HG03039 (cell line): ENCODE results near the gene ZKSCAN1.

Experiments used
- ATAC-seq: cut with Tn5 transposase; IDR thresholded peaks from one replicate; pipeline ENCODE4 v1.9.1; 2021; ENCODE audit warnings: mild to moderate bottlenecking, moderate library complexity; ENCODE audit not compliant: unreplicated experiment

The ZKSCAN1 gene

DNA sequence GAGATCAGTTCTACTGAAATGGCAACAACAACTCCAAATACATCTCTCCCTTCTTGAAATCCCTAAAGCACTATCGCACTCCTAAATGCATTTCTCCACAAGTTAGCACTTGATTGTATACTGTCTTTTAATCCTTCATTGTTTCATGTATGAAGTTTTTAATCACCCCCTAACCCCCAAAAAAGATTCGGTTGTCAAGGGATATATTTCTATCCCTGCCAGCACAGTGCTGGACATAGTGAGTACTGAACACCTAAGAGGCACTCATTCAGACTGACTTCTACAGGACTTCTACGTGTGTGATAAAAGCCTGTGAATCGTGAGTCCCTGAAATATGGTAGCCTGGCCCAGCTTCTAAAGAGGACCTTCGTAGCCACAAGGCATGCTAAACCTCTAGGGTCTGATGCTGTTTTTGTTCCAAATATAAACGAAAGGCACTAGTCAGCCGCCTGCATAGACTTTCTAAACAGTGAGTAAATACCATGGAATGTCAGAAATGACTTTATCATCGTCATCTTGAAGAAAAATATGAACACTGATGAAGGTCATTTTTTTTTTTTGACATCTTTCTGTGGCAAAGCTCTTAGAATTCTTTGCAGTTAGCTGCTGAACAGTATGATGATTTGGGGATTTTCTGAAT, 19.6 kb downstream of the ZKSCAN1 start:
- ATAC-seq: no peak

DNA sequence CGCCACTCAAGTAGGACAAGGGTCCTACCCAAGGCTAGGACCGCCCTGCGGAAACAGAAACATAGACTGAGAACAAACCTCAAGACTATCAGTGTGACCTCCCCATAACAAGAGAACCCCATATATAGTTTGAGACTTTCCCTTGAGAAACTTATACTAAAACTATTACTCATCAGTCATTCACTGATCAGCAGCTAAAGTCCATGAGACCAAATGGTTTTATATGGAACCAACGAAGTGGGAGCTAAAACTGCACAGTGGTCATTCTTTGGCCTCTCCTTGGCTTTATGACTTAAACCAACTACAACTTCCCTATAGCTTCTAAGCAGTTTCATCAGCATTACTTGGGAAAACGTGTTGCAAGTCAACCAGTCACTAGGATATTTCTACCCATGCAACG, 20.5 kb downstream of the ZKSCAN1 start:
- no peak for ATAC-seq

DNA sequence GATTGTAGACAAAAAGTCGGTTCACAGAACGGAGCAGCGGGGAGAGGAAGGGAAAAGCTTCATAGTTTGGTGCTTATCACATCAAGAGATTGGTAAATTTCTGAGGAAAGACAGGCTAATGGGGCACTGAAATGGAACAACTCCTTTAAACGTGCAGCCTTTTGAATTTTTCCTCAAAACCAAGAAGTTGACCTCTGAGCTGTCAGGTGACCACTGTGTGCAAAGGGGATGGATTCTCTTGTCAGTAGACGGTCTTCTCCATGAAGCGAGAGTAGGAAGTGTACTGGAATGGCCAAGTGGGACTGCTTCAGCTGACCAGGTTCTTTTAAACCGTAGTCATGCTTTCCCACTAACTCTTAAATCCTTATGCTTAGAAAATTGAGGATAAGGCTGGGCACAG, 22.9 kb downstream of the ZKSCAN1 start:
- ATAC-seq: no peak

DNA sequence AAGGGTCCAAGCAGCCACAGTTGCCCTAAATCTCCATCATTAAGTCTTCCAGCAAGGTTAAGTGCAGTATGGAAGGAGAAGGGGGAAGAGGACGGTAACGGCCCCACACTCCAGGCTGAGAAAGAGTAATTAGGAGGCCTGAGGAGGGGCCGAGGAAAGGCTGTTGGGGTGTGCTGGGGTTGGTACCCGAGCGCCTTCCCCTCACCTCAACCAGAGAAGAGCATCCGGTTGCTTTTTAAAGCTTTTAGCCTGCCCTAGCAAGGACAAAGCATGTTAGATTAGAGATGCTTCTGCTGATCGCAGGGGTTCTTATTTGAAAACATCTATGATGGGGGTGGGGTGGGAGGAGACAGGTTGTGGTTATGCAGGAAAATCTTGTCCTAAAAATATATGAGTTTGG, 25.2 kb downstream of the ZKSCAN1 start:
- ATAC-seq: no peak

DNA sequence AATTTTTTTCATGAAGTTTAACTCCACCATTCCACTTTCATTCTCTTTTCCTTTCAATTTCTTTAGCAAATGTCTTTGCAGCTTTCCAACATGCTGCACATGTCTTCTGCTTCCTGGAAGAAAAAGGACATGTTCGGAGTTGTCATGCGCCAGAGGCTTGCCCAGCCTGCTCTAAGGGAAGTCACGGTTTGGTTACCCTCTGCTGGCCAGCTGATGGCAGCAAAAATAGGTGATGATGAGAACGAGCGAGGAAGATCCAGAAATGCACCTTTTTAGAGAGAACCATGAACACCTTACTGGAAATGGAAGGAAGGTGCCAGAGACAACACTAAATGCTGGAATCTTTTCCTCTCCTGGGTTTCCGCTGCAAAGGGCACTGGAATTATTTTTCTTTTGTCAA, 29.3 kb downstream of the ZKSCAN1 start:
- ATAC-seq: no peak

DNA sequence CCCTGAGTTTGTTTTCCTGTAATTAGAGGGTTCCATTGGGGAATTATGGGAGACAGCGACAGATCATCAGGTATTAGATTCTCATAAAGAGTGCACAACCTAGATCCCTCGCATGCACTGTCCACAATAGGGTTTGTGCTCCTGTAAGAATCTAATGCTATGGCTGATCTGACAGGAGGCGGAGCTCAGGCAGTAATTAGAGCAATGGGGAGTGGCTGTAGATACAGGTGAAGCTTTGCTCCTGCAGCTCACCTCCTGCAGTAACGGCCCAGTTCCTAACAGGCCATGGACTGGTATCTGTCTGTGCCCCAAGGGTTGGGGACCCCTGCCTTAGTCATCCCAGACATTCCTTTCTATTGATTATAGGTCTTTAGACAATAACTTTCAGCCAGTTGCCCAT, 33.3 kb downstream of the ZKSCAN1 start:
- ATAC-seq: no peak

DNA sequence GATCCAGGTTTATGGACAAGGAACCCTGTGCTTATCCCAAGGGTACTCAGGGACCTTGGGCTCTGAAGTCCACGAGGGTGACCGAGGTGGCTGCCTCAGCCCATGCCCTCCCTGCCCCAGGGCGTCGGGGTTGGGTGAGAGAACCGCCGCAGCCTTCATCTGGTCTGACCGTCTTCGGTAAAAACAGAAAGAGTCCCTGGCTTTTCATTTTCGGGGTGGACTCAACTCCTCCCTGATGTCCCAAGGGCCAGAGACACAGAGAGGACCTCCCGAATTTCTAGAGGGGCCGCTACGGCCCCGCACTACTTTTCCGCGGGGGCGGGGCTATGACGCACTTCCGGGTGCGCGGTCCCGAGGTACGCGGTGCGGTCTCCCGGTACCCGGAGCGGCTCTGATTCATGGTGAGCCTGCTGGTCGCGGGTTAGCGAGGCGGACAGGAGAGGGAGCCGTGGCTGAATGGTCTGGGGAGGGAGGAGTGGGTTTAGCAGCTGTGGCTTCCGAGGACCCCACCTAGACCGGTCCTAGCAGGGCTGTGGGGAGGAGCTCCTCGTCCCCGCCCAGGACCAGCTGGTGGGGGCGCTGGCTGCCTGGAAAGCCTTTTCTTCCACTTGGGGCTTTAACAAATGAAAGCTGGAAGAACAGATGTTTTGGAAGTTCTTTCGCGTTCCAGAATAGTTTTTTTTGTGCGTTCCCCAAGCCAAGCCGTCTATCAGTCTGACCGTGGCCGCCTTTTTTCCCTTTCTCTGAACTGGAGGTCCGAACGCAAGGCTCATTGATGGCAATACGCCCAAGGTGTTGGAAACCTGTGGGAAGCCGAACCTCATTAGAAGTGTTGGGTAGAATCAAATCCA, 34.3 kb downstream of the ZKSCAN1 start, which contains the start of gene ZSCAN21:
ZSCAN21 (plus strand) TSS at position 334 of the 851 bp plus-strand sequence. CDS start 7,233 bp downstream, outside the sequence.
- peak; percentile 83 for ATAC-seq

DNA sequence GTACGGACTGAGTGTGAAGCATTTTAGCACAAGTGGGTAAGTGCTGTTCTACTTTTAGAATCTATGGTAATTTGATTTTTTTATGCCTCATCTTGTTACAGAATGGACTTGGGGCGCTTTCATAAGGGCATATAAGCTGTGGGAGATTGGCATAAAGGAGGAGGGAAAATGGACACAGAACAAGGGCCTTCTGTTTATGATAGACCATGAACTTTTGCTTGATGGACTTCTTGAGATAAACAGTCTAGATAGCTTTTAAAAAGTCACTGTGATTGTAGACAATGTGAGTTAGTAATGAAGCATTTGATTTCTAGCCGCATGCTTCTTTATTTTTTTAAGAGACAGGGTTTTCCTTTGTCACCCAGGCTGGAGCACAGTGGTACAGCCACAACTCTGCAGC, 36.2 kb downstream of the ZKSCAN1 start:
- ATAC-seq: no peak

DNA sequence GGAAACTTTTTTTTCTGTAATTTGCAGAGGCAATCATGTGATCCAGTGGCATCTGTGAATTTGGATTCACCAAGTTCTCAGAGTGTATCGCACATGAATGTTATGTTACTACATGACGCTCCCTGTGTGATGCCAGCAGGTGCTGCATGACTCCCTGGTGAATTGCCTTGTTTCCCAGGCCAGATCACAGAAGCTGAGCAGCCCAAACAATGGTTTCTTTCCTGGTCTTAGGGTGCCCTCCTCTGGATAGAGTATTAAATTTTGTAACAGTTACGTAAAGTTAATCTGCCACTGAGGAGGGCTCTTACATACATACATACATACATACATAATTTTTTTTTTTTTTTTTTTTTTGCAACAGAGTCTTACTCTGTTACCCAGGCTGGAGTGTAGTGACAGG, 37.8 kb downstream of the ZKSCAN1 start:
- ATAC-seq: no peak

DNA sequence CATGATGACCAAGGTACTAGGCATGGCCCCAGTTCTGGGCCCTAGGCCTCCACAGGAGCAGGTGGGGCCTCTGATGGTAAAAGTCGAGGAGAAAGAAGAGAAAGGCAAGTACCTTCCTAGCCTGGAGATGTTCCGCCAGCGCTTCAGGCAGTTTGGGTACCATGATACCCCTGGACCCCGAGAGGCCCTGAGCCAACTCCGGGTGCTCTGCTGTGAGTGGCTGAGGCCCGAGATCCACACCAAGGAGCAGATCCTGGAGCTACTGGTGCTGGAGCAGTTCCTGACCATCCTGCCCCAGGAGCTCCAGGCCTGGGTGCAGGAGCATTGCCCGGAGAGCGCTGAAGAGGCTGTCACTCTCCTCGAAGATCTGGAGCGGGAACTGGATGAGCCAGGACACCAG, 41.6 kb downstream of the ZKSCAN1 start:
- ATAC-seq: no peak

DNA sequence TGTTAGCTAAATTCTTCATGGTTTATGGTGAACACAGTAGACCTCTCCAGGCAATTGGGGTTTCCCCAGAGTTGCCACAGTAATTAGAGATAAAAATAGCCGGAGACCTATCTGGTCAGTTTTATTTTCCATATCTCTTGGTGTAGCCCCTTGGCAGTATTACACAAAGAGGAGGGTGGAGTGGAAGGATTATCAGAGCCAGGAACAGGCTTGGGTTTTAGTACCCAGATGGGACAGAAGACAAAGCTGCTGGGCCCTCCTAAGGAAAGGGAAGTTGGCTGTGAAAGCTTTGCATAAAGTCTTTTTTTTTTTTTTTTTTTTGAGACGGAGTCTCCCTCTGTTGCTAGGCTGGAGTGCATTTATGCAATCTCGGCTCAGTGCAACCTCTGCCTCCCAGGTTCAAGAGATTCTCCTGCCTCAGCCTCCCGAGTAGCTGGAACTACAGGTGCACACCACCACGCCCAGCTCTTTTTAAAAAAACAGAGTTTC, 43.9 kb downstream of the ZKSCAN1 start:
- no peak for ATAC-seq

DNA sequence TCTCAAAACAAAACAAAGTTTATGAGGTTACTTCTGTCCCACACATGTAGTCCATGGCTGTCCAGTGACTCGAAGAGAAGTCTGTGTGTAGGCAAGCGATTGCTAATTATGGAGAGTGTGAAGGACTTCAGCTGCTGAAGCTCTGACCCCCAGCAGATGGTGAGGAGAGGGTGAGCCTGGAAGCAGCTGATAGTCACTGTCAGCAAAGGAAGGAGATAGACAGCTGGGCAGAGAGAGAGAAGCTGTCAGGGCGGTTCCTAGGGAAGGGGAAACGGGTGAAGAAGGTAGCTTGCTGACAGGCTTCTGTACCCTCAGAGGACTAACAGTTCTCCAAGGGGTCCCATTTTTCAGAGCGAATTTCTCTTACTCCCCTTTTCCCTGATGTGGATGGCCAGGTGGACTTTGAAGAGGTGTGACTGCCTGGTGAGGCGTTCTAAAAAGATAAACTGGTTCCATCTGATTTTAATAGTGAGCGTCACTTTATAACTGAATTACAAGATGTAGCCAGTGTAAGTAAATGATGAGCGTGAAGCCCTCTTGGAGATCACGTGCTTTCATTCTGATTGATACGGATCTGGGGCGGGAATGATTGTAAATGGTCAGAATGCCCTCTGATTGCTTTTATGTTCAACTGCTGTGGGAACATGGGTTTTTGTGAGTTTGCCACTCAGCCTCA, 46.3 kb downstream of the ZKSCAN1 start:
- ATAC-seq: no peak

DNA sequence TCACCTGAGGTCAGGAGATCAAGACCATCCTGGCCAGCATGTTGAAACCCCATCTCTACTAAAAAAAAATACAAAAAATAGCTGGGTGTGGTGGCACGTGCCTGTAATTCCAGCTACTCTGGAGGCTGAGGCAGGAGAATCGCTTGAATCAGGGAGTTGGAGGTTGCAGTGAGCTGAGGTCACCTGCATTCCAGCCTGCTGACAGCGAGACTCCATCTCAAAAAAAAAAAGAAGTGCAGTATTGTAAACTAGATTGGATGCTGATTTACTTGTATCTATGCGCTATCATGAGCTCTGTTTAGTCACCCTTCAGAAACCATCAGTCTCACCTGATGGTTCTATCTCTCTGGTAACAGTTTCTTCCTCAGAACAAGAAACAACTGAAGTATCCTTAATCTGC, 48.0 kb downstream of the ZKSCAN1 start:
- no peak for ATAC-seq

DNA sequence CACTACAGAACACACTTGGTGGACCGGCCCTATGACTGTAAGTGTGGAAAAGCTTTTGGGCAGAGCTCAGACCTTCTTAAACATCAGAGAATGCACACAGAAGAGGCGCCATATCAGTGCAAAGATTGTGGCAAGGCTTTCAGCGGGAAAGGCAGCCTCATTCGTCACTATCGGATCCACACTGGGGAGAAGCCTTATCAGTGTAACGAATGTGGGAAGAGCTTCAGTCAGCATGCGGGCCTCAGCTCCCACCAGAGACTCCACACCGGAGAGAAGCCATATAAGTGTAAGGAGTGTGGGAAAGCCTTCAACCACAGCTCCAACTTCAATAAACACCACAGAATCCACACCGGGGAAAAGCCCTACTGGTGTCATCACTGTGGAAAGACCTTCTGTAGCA, 48.8 kb downstream of the ZKSCAN1 start:
- ATAC-seq: no peak

DNA sequence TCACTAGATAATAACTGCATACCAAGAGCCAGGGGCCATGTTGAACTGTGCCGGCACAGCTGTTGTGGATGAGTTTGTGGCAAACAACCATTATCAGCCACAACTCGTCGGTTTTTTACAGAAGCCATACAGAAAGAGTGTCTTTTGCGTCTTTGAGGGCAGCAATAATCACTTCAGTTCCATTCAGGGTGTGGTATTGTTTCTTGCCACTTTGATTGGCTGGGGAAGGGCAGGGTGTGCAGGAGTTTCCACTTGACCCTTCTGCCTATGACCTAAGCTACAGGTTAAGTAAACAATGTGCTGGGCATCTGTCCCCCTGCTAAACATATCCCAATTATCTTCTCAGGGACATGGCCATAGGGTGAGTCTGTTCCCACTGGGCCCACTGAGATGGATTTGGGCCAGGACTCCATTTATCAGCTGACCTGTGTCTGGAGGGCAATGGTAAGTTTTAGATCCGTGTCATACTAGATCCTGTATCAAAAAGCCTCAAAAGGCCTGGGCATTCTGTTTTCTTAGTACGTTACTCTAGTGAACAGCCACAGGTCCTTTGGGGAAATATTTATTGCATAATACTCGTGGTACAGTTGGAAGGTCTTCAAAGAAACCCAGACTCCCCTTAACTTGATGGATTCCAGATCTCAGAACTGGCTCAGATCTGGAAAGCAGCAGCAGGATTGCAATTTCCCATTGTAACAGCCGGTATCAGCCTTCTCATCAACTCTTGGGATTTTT, 50.2 kb downstream of the ZKSCAN1 start:
- no peak for ATAC-seq

DNA sequence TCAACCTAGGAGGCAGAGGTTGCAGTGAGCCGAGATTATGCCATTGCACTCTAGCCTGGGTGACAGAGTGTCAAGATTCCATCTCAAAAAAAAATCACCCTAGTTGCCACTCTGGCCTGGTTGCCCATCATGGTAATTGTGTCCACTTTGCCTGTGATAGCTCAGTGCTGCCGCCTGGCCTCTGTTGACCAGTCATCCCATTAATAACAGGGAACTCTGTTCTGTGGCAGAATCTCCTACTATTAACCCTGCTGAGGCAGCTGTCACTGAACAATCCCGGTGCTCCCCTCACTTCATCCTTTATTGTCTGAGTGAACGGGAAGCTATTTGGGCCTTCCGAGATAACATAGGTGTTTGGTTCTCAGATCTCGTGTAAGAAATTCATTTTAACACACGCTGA, 51.6 kb downstream of the ZKSCAN1 start:
- no peak for ATAC-seq

DNA sequence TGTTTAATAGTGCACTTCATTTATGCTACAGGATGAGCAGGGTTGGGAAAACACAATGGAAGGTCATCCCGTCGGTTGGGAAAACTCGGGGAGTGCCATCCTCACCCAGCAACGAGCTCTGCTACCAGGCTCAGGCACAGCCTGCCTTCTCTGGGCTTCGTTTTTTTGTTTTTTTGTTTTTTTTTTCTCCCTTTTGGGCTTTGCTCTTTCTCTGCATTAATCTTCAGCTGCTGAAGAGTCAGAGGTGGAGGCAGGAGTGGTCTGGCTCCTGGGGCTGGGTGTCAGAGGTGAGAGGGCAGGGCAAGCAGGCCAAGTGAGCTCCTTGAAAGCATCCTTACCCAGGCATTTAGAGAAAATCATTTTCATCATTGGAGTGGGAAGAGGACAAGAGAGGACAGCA, 54.6 kb downstream of the ZKSCAN1 start:
- no peak for ATAC-seq

DNA sequence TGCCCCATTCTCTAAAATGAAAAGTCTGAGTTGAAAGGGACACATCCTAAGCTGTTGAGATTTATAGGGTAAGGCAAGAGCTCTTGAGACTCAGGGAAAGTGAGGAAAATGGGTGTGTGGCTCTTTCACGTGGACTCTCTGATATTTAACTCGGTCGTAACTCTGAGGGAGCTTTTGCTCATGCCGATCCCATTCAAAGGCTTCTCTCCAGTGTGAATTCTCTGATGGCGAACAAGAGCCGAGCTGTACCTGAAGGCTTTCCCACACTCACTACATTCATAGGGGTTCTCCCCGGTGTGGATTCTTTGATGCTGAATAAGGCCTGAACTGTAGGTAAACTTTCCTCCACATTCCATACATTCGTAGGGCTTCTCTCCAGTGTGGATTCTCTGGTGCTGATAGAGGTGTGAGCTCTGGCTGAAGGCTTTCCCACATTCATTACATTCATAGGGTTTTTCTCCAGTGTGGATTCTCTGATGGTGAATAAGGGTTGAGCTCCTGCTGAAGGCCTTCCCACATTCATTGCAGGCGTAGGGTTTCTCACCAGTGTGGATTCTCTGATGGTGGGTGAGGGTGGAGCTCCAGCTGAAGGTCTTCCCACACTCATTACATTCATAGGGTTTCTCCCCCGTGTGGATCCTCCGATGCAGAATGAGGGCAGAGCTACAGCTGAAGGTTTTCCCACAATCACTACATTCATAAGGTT, 55.8 kb downstream of the ZKSCAN1 start:
- ATAC-seq: no peak

DNA sequence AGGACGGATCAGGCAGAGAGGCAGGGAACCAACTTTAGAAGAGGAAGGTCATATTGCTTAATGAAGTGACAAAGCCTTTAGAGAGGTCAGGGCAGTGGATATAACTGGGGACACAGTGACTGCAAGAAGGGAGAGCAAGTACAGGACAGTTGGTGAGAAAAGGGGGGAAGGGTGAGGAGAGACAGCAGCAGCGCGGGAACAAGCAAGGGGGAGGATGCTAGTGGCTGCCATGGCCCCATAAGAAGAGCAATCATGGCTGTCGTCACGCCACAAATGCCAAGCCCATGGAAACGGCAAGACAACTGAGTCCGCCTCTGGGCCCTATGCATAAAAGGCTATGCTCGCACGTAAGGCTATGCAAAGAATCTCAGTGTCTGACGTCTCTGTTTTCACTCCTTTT, 57.1 kb downstream of the ZKSCAN1 start:
- ATAC-seq: no peak

DNA sequence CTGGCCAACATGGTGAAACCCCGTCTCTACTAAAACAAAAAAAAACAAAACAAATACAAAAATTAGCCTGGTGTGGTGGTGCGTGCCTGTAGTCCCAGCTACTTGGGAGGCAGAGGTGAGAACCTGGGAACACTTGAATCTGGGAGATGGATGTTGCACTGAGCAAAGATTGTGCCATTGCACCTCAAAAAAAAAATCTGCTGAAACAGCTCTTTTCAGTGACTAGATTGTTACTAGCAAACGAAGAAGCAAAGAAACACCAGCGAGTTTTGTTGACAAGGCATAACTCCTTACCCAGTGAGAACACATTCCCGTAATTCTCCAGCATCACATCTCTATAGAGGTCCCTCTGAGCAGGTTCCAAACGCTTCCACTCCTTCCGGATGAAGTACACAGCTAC, 59.4 kb downstream of the ZKSCAN1 start:
- ATAC-seq: no peak
